ENCODE data around the gene CSRP2. TPM values are rescaled to one million over a fixed set of nuclear protein-coding genes. Genes with fewer than 3 reads are reported as not detected.

Gene CSRP2
- total and polyA plus RNA-seq, 5 donors = 5.0 to 24.0 (median 6.1) TPM

GRCh38 chr12:76915361-76916169 is 36.7 kb upstream of the CSRP2 start:
- DNase-seq (no peak), ATAC-seq (no peak)
- no peak overlapping the region for H3K27ac ChIP-seq (ENCODE audit: low read length)
- H3K4me1 ChIP-seq (ENCODE audit: control insufficient read depth, insufficient read depth, low read length) = no peaks in the 10 kb centered on the region
- H3K9me3 ChIP-seq (ENCODE audit: control insufficient read depth, low read length) = no peaks in the 10 kb centered on the region
- intact Hi-C loops (cut with DNase I) = no loop called here
- no peak overlapping the region for H3K4me3 ChIP-seq (ENCODE audit: low read length)
- 44% methylated on average over 6 of the region's 6 CpGs for WGBS
- H3K27me3 ChIP-seq (ENCODE audit: control insufficient read depth, insufficient read depth) = no peaks in the 10 kb centered on the region

- no peaks in the 10 kb centered on the region for H3K9me3 ChIP-seq (ENCODE audit: control insufficient read depth, low read length)
- no peaks in the 10 kb centered on the region for H3K27me3 ChIP-seq (ENCODE audit: control insufficient read depth, insufficient read depth)
- no peak overlapping the region for H3K4me3 ChIP-seq (ENCODE audit: low read length)
- no peaks in the 10 kb centered on the region for H3K4me1 ChIP-seq (ENCODE audit: control insufficient read depth, insufficient read depth, low read length)
- intact Hi-C loops (cut with DNase I) = no loop called here
- ATAC-seq (no peak), DNase-seq (no peak)
- no peak overlapping the region for H3K27ac ChIP-seq (ENCODE audit: low read length)
- WGBS = 89% methylated on average over 2 of the region's 2 CpGs
Observed at GRCh38 chr12:76914102-76914859, 35.5 kb upstream of the CSRP2 start.

GRCh38 chr12:76909290-76909689 is 30.5 kb upstream of the CSRP2 start:
- intact Hi-C loops (cut with DNase I) = no loop called here
- H3K27ac ChIP-seq (ENCODE audit: low read length) = no peak overlapping the region
- H3K9me3 ChIP-seq (ENCODE audit: control insufficient read depth, low read length) = no peaks in the 10 kb centered on the region
- WGBS = 81% methylated on average over 4 of the region's 4 CpGs
- DNase-seq = no peak
- no peak overlapping the region for H3K4me3 ChIP-seq (ENCODE audit: low read length)
- no peaks in the 10 kb centered on the region for H3K27me3 ChIP-seq (ENCODE audit: control insufficient read depth, insufficient read depth)
- H3K4me1 ChIP-seq (ENCODE audit: control insufficient read depth, insufficient read depth, low read length) = no peaks in the 10 kb centered on the region
- no peak for ATAC-seq

GRCh38 chr12:76908303-76909017 is 29.6 kb upstream of the CSRP2 start:
- no peaks in the 10 kb centered on the region for H3K4me1 ChIP-seq (ENCODE audit: control insufficient read depth, insufficient read depth, low read length)
- no peak for DNase-seq
- H3K4me3 ChIP-seq (ENCODE audit: low read length) = no peak overlapping the region
- H3K27ac ChIP-seq (ENCODE audit: low read length) = no peak overlapping the region
- no peaks in the 10 kb centered on the region for H3K9me3 ChIP-seq (ENCODE audit: control insufficient read depth, low read length)
- no peaks in the 10 kb centered on the region for H3K27me3 ChIP-seq (ENCODE audit: control insufficient read depth, insufficient read depth)
- ATAC-seq = no peak
- WGBS = 70% methylated on average over 6 of the region's 6 CpGs
- intact Hi-C loops (cut with DNase I) = no loop called here

GRCh38 chr12:76901628-76902380 is 23.0 kb upstream of the CSRP2 start:
- H3K27ac ChIP-seq (ENCODE audit: low read length) = no peak overlapping the region
- 52% methylated on average over 4 of the region's 4 CpGs for WGBS

GRCh38 chr12:76899522-76899921 is 20.7 kb upstream of the CSRP2 start:
- 96% methylated on average over 2 of the region's 2 CpGs for WGBS
- intact Hi-C loops (cut with DNase I) = no loop called here
- ATAC-seq (no peak), DNase-seq (no peak)
- Histone ChIP-seq H3K27ac (ENCODE audit: low read length) (no peak overlapping the region), H3K27me3 (ENCODE audit: control insufficient read depth, insufficient read depth) (no peaks in the 10 kb centered on the region), H3K4me1 (ENCODE audit: control insufficient read depth, insufficient read depth, low read length) (no peaks in the 10 kb centered on the region), H3K9me3 (ENCODE audit: control insufficient read depth, low read length) (no peaks in the 10 kb centered on the region), H3K4me3 (ENCODE audit: low read length) (no peak overlapping the region)

More at GRCh38 chr12:76901628-76902380, 23.0 kb upstream of the CSRP2 start:
- no peaks in the 10 kb centered on the region for H3K4me1 ChIP-seq (ENCODE audit: control insufficient read depth, insufficient read depth, low read length)
- H3K9me3 ChIP-seq (ENCODE audit: control insufficient read depth, low read length) = no peaks in the 10 kb centered on the region
- ATAC-seq (no peak), DNase-seq (no peak)
- intact Hi-C loops (cut with DNase I) = no loop called here
- H3K27me3 ChIP-seq (ENCODE audit: control insufficient read depth, insufficient read depth) = no peaks in the 10 kb centered on the region
- H3K4me3 ChIP-seq (ENCODE audit: low read length) = no peak overlapping the region

- Histone ChIP-seq H3K9me3 (ENCODE audit: control insufficient read depth, low read length) (no peaks in the 10 kb centered on the region), H3K27ac (ENCODE audit: low read length) (no peak overlapping the region), H3K27me3 (ENCODE audit: control insufficient read depth, insufficient read depth) (no peaks in the 10 kb centered on the region), H3K4me1 (ENCODE audit: control insufficient read depth, insufficient read depth, low read length) (no peaks in the 10 kb centered on the region), H3K4me3 (ENCODE audit: low read length) (no peak overlapping the region)
- intact Hi-C loops (cut with DNase I) = no loop called here
- DNase-seq = no peak
- 49% methylated on average over 1 of the region's 1 CpG for WGBS
- ATAC-seq = peak in 1 of 2 donors; percentile 40
Observed at GRCh38 chr12:76898442-76898841, 19.6 kb upstream of the CSRP2 start.

- Histone ChIP-seq H3K4me1 (ENCODE audit: control insufficient read depth, insufficient read depth, low read length) (no peaks in the 10 kb centered on the region), H3K4me3 (ENCODE audit: low read length) (no peak overlapping the region), H3K27me3 (ENCODE audit: control insufficient read depth, insufficient read depth) (no peaks in the 10 kb centered on the region), H3K9me3 (ENCODE audit: control insufficient read depth, low read length) (no peaks in the 10 kb centered on the region), H3K27ac (ENCODE audit: low read length) (no peak overlapping the region)
- intact Hi-C loops (cut with DNase I) = no loop called here
- 98% methylated on average over 1 of the region's 1 CpG for WGBS
- ATAC-seq (no peak), DNase-seq (no peak)
Observed at GRCh38 chr12:76896274-76896673, 17.5 kb upstream of the CSRP2 start.

- H3K9me3 ChIP-seq (ENCODE audit: control insufficient read depth, low read length) = no peaks in the 10 kb centered on the region
- no peaks in the 10 kb centered on the region for H3K27me3 ChIP-seq (ENCODE audit: control insufficient read depth, insufficient read depth)
- DNase-seq = no peak
- H3K4me3 ChIP-seq (ENCODE audit: low read length) = no peak overlapping the region
- intact Hi-C loops (cut with DNase I) = no loop called here
- ATAC-seq = peak in 1 of 2 donors; percentile 24
- no peak overlapping the region for H3K27ac ChIP-seq (ENCODE audit: low read length)
- no peaks in the 10 kb centered on the region for H3K4me1 ChIP-seq (ENCODE audit: control insufficient read depth, insufficient read depth, low read length)
- 96% methylated on average over 5 of the region's 5 CpGs for WGBS
Observed at GRCh38 chr12:76895796-76896195, 17.0 kb upstream of the CSRP2 start.

- no peaks in the 10 kb centered on the region for H3K9me3 ChIP-seq (ENCODE audit: control insufficient read depth, low read length)
- no peak overlapping the region for H3K4me3 ChIP-seq (ENCODE audit: low read length)
- no peak for DNase-seq
- no peak for ATAC-seq
- no peaks in the 10 kb centered on the region for H3K4me1 ChIP-seq (ENCODE audit: control insufficient read depth, insufficient read depth, low read length)
- H3K27me3 ChIP-seq (ENCODE audit: control insufficient read depth, insufficient read depth) = no peaks in the 10 kb centered on the region
- WGBS = 91% methylated on average over 3 of the region's 3 CpGs
- no peak overlapping the region for H3K27ac ChIP-seq (ENCODE audit: low read length)
- intact Hi-C loops (cut with DNase I) = no loop called here
Observed at GRCh38 chr12:76891609-76892008, 12.8 kb upstream of the CSRP2 start.

All from right cardiac atrium (tissue), 5 donors.